RWPE2 (cell line): ENCODE data around the gene SLC17A2.

ENCODE experiments used
- ATAC-seq: fragments of 200-7000 bp; cut with Tn5 transposase; 3 replicates; pipeline ENCODE4 v1.9.1; 2021; ENCODE audit warnings: low read depth
- DNase-seq: peaks from one replicate; pipeline ENCODE4 v3.0.0-alpha.2; 2020; ENCODE audit warnings: low spot score
- H3K27ac ChIP-seq: fragments of 450-650 bp; 2 replicates; pipeline ENCODE4 v1.5.1; 2017; ENCODE audit warnings: mild to moderate bottlenecking; ENCODE audit not compliant: poor library complexity, severe bottlenecking
- H3K27me3 ChIP-seq: fragments of 250-450 bp; sonication (Bioruptor Pico); 2 replicates; pipeline ENCODE4 v1.5.1; 2021; ENCODE audit warnings: mild to moderate bottlenecking, moderate library complexity; ENCODE audit not compliant: insufficient read depth, poor library complexity, severe bottlenecking
- H3K36me3 ChIP-seq: fragments of 250-450 bp; sonication (Bioruptor Pico); 2 replicates; pipeline ENCODE4 v1.5.1; 2020; ENCODE audit warnings: low read depth, mild to moderate bottlenecking, moderate library complexity
- H3K4me1 ChIP-seq: fragments of 250-450 bp; sonication (Bioruptor Pico); 2 replicates; pipeline ENCODE4 v1.5.1; 2021; ENCODE audit warnings: mild to moderate bottlenecking, moderate library complexity; ENCODE audit not compliant: insufficient read depth, poor library complexity, severe bottlenecking
- H3K4me3 ChIP-seq: fragments of 250-450 bp; sonication (Bioruptor Pico); 2 replicates; pipeline ENCODE4 v1.5.1; 2021; ENCODE audit warnings: mild to moderate bottlenecking, moderate library complexity; ENCODE audit not compliant: severe bottlenecking
- H3K9me3 ChIP-seq: fragments of 250-450 bp; sonication (Bioruptor Pico); 2 replicates; pipeline ENCODE4 v1.5.1; 2021; ENCODE audit warnings: mild to moderate bottlenecking, moderate library complexity; ENCODE audit not compliant: severe bottlenecking
- CTCF ChIP-seq: fragments of 450-650 bp; IDR thresholded peaks from one replicate; pipeline ENCODE4 v1.5.1; 2017; ENCODE audit warnings: mild to moderate bottlenecking, moderate library complexity; ENCODE audit not compliant: poor library complexity, severe bottlenecking

Gene SLC17A2

DNA sequence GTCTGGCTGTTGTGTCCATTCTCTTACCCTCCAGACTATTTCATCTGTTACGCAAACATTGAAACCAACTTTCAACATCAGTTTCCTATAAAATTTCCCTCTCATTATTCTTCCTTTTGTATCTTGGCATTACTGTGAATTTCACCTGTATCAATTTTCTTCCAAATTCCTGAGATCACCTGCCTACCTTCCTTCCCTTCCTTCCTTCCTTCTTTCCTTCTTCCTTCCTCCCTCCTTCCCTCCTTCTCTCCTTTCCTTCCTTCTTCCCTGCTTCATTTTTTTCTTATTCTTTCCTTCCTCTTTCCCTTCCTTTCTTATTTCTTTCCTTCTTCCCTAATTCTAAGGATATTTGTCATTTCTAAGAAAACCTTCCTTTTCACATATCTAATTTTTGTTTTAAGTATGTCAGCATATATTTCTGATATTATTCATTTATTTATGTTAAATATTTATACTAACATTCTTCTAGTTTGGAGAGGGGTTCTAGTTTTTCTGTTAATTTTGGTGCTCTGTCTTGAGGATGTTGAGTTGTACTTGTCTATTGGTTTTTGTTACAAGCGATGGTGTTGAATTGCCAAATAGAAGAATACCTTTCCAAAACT lies 51.7 kb downstream of the SLC17A2 start:
- no peaks in the 10 kb centered on the region for H3K36me3 ChIP-seq
- H3K4me1 ChIP-seq: peaks cover 4% of the 10 kb centered on the region
- no peaks in the 10 kb centered on the region for H3K9me3 ChIP-seq
- H3K4me3 ChIP-seq: no peak overlapping the region
- ATAC-seq (no peak), DNase-seq (no peak)
- H3K27me3 ChIP-seq: no peaks in the 10 kb centered on the region
- TF ChIP-seq CTCF: no peak
- no peak overlapping the region for H3K27ac ChIP-seq

- Histone ChIP-seq H3K9me3 (no peaks in the 10 kb centered on the region), H3K4me3 (no peak overlapping the region), H3K4me1 (no peaks in the 10 kb centered on the region), H3K36me3 (no peaks in the 10 kb centered on the region), H3K27ac (no peak overlapping the region), H3K27me3 (no peaks in the 10 kb centered on the region)
- ATAC-seq (no peak), DNase-seq (no peak)
- TF ChIP-seq CTCF: no peak
Observed at GRCh38 chr6:25875926-25876602, 54.4 kb downstream of the SLC17A2 start.

DNA sequence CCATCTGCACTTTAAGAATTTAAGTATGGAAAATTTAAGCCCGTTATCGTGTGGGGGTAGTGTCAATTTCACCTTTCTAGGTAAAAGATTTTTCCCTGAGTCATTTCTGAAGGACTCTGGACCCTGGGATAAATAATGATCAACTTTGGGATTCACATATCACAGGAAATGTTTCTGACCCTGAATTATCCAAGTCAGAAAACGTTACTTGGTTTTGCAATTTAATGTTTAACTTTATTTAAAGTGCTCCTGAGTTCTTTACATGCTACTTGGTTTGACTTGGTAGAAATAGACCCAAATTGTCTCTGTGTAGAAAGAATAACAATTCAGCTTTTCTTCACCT lies 55.0 kb downstream of the SLC17A2 start:
- Histone ChIP-seq H3K36me3 (no peaks in the 10 kb centered on the region), H3K9me3 (no peaks in the 10 kb centered on the region), H3K4me1 (no peaks in the 10 kb centered on the region), H3K4me3 (no peak overlapping the region), H3K27me3 (no peaks in the 10 kb centered on the region), H3K27ac (no peak overlapping the region)
- no peak for ATAC-seq
- TF ChIP-seq CTCF: no peak
- no peak for DNase-seq

DNA sequence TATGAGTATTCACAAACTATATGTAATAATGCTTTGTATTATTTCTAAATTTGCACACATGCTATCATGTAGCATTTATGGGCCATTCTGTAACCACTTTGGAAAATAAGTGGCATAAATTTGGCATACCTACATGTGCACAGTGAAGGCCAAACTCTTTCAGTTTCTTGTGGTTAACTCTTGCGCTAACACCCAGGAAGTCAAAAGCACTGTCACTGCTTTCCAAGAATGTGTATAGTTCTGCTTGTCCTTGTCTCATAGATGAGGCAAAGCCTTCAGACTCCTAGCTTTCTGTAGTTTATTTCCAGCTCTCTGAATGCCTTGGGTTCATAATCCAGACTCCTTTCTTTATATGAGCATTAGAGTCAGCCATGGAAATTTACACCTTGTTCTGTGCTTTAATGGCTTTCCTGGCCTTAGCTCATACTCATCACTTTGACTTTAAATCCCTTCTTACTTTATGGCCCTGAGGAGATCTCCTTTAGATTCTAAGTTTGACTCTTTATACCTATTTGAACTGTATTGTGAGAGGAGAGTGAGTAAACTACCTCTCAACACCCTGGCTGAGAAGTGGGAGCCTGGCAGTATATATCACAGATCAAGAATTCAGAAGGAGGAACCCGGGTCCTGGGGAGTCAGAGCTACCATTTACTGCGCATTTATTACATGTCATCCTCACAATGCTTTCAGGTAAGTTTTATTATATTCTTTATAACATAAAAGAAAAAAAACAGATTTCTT lies 55.5 kb downstream of the SLC17A2 start:
- Histone ChIP-seq H3K36me3 (no peaks in the 10 kb centered on the region), H3K4me1 (no peaks in the 10 kb centered on the region), H3K27ac (no peak overlapping the region), H3K27me3 (no peaks in the 10 kb centered on the region), H3K4me3 (no peak overlapping the region), H3K9me3 (no peaks in the 10 kb centered on the region)
- no peak for TF ChIP-seq CTCF
- no peak for DNase-seq
- no peak for ATAC-seq

DNA sequence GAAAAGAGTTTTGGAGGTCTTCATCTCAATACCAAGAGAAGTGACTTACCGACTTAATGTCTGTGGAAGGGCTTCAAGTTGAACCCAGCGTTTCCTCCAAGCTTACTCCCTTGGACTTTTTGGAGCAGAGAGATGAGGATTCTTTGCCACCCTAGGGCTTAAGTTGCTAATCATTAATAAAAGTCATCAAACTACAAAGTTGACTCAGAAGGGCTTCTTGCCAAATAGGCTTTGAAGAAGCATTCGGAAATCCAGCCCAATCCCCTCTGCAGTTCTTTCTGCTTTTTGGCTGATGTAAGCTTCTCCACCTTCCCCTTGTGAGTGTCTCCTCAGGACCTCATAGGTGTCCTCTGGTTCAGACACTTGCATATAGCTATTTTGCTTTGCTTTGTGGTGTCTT lies 56.4 kb downstream of the SLC17A2 start, which contains the start of gene SLC17A3:
SLC17A3 (minus strand) TSS at position 126 of the 400 bp plus-strand sequence. CDS start 5,856 bp downstream, outside the sequence.
- H3K9me3 ChIP-seq: no peaks in the 10 kb centered on the region
- no peaks in the 10 kb centered on the region for H3K27me3 ChIP-seq
- ATAC-seq (no peak), DNase-seq (no peak)
- TF ChIP-seq CTCF: no peak
- H3K27ac ChIP-seq: no peak within 1 kb of the TSS
- H3K4me1 ChIP-seq: no peaks in the 10 kb centered on the region
- H3K4me3 ChIP-seq: no peak within 1 kb of the TSS
- H3K36me3 ChIP-seq: no peaks in the 10 kb centered on the region
